ENCODE data around the gene DGKI. TPM values are rescaled to one million over a fixed set of nuclear protein-coding genes. Genes with fewer than 3 reads are reported as not detected.

DGKI gene
- total RNA-seq, 4 donors from 2014 or later = 0.64 to 1.2 (median 1.00) TPM; not detected in 1

GRCh38 chr7:137408126-137408525 lies 438.6 kb downstream of the DGKI start:
- no peak overlapping the region for H3K27ac ChIP-seq
- 35% methylated on average over 1 of the region's 1 CpG; no CpG with 5 or more reads in 1 of the 2 donors for WGBS, 2 donors (ENCODE audit: low coverage in 1 of 2)

GRCh38 chr7:137407078-137407477 lies 439.7 kb downstream of the DGKI start:
- H3K36me3 ChIP-seq = no peaks in the 10 kb centered on the region
- no peaks in the 10 kb centered on the region for H3K9me3 ChIP-seq
- in situ Hi-C loops (cut with MboI; ENCODE audit: low pct_ligation_motif_present in 1 of 4, low pct_unique_long_range_greater_than_20kb in 1 of 4, low sequenced_read_pairs in 3 of 4) = no loop called here
- WGBS, 2 donors (ENCODE audit: low coverage in 1 of 2) = 73 to 82% methylated on average over 3 of the region's 3 CpGs
- H3K27ac ChIP-seq = no peak overlapping the region
- TF ChIP-seq POLR2A (IDR thresholded peaks at IDR 0.05) (no peak), CTCF (IDR thresholded peaks at IDR 0.05) (no peak), EP300 (IDR thresholded peaks at IDR 0.05; ENCODE audit: low read depth) (no peak), POLR2AphosphoS5 (IDR thresholded peaks at IDR 0.05) (no peak)
- no peak for DNase-seq
- no peak overlapping the region for H3K4me3 ChIP-seq
- H3K4me1 ChIP-seq = no peaks in the 10 kb centered on the region
- intact Hi-C loops (cut with DNase I; ENCODE audit: low total_unique reads) = no loop called here
- no peaks in the 10 kb centered on the region for H3K27me3 ChIP-seq

More at GRCh38 chr7:137408126-137408525, 438.6 kb downstream of the DGKI start:
- Histone ChIP-seq H3K4me1 (no peaks in the 10 kb centered on the region), H3K4me3 (no peak overlapping the region), H3K27me3 (no peaks in the 10 kb centered on the region), H3K9me3 (no peaks in the 10 kb centered on the region), H3K36me3 (no peaks in the 10 kb centered on the region)
- intact Hi-C loops (cut with DNase I; ENCODE audit: low total_unique reads) = no loop called here
- in situ Hi-C loops (cut with MboI; ENCODE audit: low pct_ligation_motif_present in 1 of 4, low pct_unique_long_range_greater_than_20kb in 1 of 4, low sequenced_read_pairs in 3 of 4) = no loop called here
- DNase-seq = no peak
- TF ChIP-seq CTCF (IDR thresholded peaks at IDR 0.05) (no peak), EP300 (IDR thresholded peaks at IDR 0.05; ENCODE audit: low read depth) (no peak)

GRCh38 chr7:137404660-137405317 lies 442.0 kb downstream of the DGKI start:
- Histone ChIP-seq H3K36me3 (no peaks in the 10 kb centered on the region), H3K4me1 (no peaks in the 10 kb centered on the region), H3K9me3 (no peaks in the 10 kb centered on the region), H3K27me3 (no peaks in the 10 kb centered on the region), H3K27ac (no peak overlapping the region), H3K4me3 (no peak overlapping the region)
- TF ChIP-seq CTCF (IDR thresholded peaks at IDR 0.05) (no peak), EP300 (IDR thresholded peaks at IDR 0.05; ENCODE audit: low read depth) (no peak), POLR2A (IDR thresholded peaks at IDR 0.05) (no peak), POLR2AphosphoS5 (IDR thresholded peaks at IDR 0.05) (no peak)
- in situ Hi-C loops (cut with MboI; ENCODE audit: low pct_ligation_motif_present in 1 of 4, low pct_unique_long_range_greater_than_20kb in 1 of 4, low sequenced_read_pairs in 3 of 4) = no loop called here
- intact Hi-C loops (cut with DNase I; ENCODE audit: low total_unique reads) = no loop called here
- 75 to 89% methylated on average over 4 to 5 of the region's 5 CpGs for whole genome bisulfite sequencing, 2 donors (ENCODE audit: low coverage in 1 of 2)
- no peak for DNase-seq

- Histone ChIP-seq H3K9me3 (no peaks in the 10 kb centered on the region), H3K4me3 (no peak overlapping the region), H3K36me3 (no peaks in the 10 kb centered on the region), H3K27ac (no peak overlapping the region), H3K4me1 (no peaks in the 10 kb centered on the region), H3K27me3 (no peaks in the 10 kb centered on the region)
- no peak for TF ChIP-seq POLR2A (IDR thresholded peaks at IDR 0.05)
- no peak for TF ChIP-seq POLR2AphosphoS5 (IDR thresholded peaks at IDR 0.05)
- no peak for TF ChIP-seq EP300 (IDR thresholded peaks at IDR 0.05; ENCODE audit: low read depth)
- no peak for TF ChIP-seq CTCF (IDR thresholded peaks at IDR 0.05)
- in situ Hi-C loops (cut with MboI; ENCODE audit: low pct_ligation_motif_present in 1 of 4, low pct_unique_long_range_greater_than_20kb in 1 of 4, low sequenced_read_pairs in 3 of 4) (no loop called here), intact Hi-C loops (cut with DNase I; ENCODE audit: low total_unique reads) (no loop called here)
- 83% methylated on average over 1 to 2 of the region's 2 CpGs for WGBS, 2 donors (ENCODE audit: low coverage in 1 of 2)
- no peak for DNase-seq
Measured at GRCh38 chr7:137403353-137403695, 443.4 kb downstream of the DGKI start.
